GM23338 (cell line): Measurements from ENCODE around the gene SLC41A3. TPM values are rescaled to one million over a fixed set of nuclear protein-coding genes. Genes with fewer than 3 reads are reported as not detected.
"Not testable (repeated sequence)": the region's sequence is repeated elsewhere in the genome, so short reads cannot be mapped to it uniquely, and the experiment has no call there.

Experiments
- ATAC-seq: fragments of 200-7000 bp; cut with Tn5 transposase; 3 replicates; pipeline ENCODE4 v1.9.1; 2020
- DNase-seq: peaks from one replicate; pipeline ENCODE4 v3.0.0-alpha.2; 2015; ENCODE audit warnings: low spot score
- H2AFZ ChIP-seq: fragments of 200-600 bp; sonication (generic); 2 replicates; pipeline ENCODE4 v1.8.0; 2016; ENCODE audit warnings: antibody characterized with exemption, mild to moderate bottlenecking, moderate library complexity
- H3F3A ChIP-seq: fragments of 200-600 bp; sonication (generic); replicated peaks from 2 replicates; pipeline ENCODE4 v1.8.0; 2017; ENCODE audit warnings: antibody characterized with exemption, mixed run types, low read depth
- H3K27ac ChIP-seq: fragments of 200-600 bp; sonication (generic); 2 replicates; pipeline ENCODE4 v1.6.1; 2016; ENCODE audit warnings: low read depth
- H3K27me3 ChIP-seq: fragments of 200-600 bp; sonication (generic); 2 replicates; pipeline ENCODE4 v1.8.0; 2016; ENCODE audit warnings: mild to moderate bottlenecking, mixed run types, moderate library complexity; ENCODE audit not compliant: insufficient read depth
- H3K36me3 ChIP-seq: fragments of 200-600 bp; sonication (generic); 2 replicates; pipeline ENCODE4 v1.8.0; 2016; ENCODE audit warnings: mild to moderate bottlenecking; ENCODE audit not compliant: insufficient read depth
- H3K4me1 ChIP-seq: fragments of 200-600 bp; sonication (generic); 2 replicates; pipeline ENCODE4 v1.8.0; 2016; ENCODE audit warnings: mild to moderate bottlenecking, moderate library complexity; ENCODE audit not compliant: insufficient read depth
- H3K4me2 ChIP-seq: fragments of 200-600 bp; sonication (generic); 2 replicates; pipeline ENCODE4 v1.7.1; 2017; ENCODE audit warnings: mixed run types
- H3K4me3 ChIP-seq: fragments of 200-600 bp; sonication (generic); 2 replicates; pipeline ENCODE4 v1.6.1; 2016; ENCODE audit warnings: mixed run types
- H3K79me2 ChIP-seq: fragments of 200-600 bp; sonication (generic); replicated peaks from 2 replicates; pipeline ENCODE4 v1.8.0; 2017; ENCODE audit warnings: mild to moderate bottlenecking; ENCODE audit not compliant: insufficient read depth
- H3K9me2 ChIP-seq: fragments of 200-600 bp; sonication (generic); 2 replicates; pipeline ENCODE4 v1.8.0; 2017; ENCODE audit not compliant: insufficient read depth
- H4K20me1 ChIP-seq: fragments of 200-600 bp; sonication (generic); replicated peaks from 2 replicates; pipeline ENCODE4 v1.8.0; 2017; ENCODE audit warnings: mild to moderate bottlenecking; ENCODE audit not compliant: insufficient read depth
- H3K27ac Mint-ChIP-seq: 2 replicates; pipeline ENCODE4 v1.8.0; 2020; ENCODE audit warnings: inconsistent platforms, mild to moderate bottlenecking, moderate library complexity, mixed read lengths
- H3K27me3 Mint-ChIP-seq: 3 replicates; pipeline ENCODE4 v1.8.0; 2022; ENCODE audit warnings: low read depth, mild to moderate bottlenecking, moderate library complexity, mixed read lengths, inconsistent platforms; ENCODE audit not compliant: insufficient read depth, poor library complexity
- H3K36me3 Mint-ChIP-seq: 3 replicates; pipeline ENCODE4 v1.8.0; 2021; ENCODE audit warnings: low read depth, mild to moderate bottlenecking, inconsistent platforms, moderate library complexity, mixed read lengths
- H3K4me1 Mint-ChIP-seq: 3 replicates; pipeline ENCODE4 v1.8.0; 2020; ENCODE audit warnings: mild to moderate bottlenecking, inconsistent platforms, mixed read lengths
- H3K4me3 Mint-ChIP-seq: 3 replicates; pipeline ENCODE4 v1.8.0; 2021; ENCODE audit warnings: moderate library complexity, mild to moderate bottlenecking, inconsistent platforms, mixed read lengths
- H3K9me3 Mint-ChIP-seq: 3 replicates; pipeline ENCODE4 v1.8.0; 2020; ENCODE audit warnings: moderate library complexity, mild to moderate bottlenecking, inconsistent platforms, mixed read lengths
- JUNB ChIP-seq: IDR thresholded peaks from one replicate; pipeline ENCODE4 v1.6.1; 2016; ENCODE audit warnings: antibody characterized with exemption; ENCODE audit not compliant: unreplicated experiment
- NANOG ChIP-seq: IDR thresholded peaks from 2 replicates; pipeline ENCODE4 v1.6.1; 2016; ENCODE audit warnings: antibody characterized with exemption, borderline replicate concordance
- STAT1 ChIP-seq: IDR thresholded peaks from one replicate; pipeline ENCODE4 v1.6.1; 2016; ENCODE audit warnings: antibody characterized with exemption; ENCODE audit not compliant: unreplicated experiment
- ZNF331 ChIP-seq: fragments of 250-450 bp; sonication (Bioruptor Pico); IDR thresholded peaks from 2 replicates; pipeline ENCODE4 v1.5.0; 2020; ENCODE audit warnings: low read depth, mild to moderate bottlenecking, moderate library complexity
- polyA plus RNA-seq: library from polyadenylated mRNA; unstranded; fragments of >200 nt; fragmentation: Nextera tagmentation; extraction: Ambion mirVana; gene quantifications from 2 replicates; pipeline ENCODE4 v1.2.1, GENCODE V29; 2016
- total RNA-seq: library from RNA; depleted of rRNA; stranded (reverse); fragments of >200 nt; shearing (Covaris generic); gene quantifications from 2 replicates; pipeline ENCODE4 v1.2.3, GENCODE V29; 2014
- TF ChIP-seq, protein P1 (sequence below): fragments of 250-450 bp; sonication (Bioruptor Pico); IDR thresholded peaks from 2 replicates; pipeline ENCODE4 v1.5.0; 2020; ENCODE audit warnings: mild to moderate bottlenecking, moderate library complexity

Gene SLC41A3
- total and polyA plus RNA-seq, 2 experiments from 2014 or later, result 12.1 to 29.8 TPM

DNA sequence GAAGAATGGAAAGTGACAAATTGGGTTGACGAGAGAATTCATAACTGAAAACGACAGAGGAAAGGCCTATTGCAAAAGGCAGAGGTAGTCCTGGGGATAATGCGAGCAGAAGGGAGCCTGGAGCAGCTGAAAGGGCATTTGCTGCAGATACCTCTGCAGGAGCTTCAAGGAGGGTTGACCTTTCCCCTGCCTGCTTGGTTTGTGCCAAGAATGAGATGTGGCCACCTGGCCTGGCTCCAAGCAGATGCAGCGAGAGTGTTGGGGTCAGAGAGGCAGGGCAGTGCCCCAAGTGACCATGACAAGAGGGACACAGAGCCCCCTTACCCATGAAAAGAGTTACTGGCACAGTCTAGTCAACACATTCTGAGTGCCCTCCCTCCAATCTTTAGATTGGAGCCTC is 43.5 kb downstream of the SLC41A3 start (continued):
- TF ChIP-seq, protein P1, sequence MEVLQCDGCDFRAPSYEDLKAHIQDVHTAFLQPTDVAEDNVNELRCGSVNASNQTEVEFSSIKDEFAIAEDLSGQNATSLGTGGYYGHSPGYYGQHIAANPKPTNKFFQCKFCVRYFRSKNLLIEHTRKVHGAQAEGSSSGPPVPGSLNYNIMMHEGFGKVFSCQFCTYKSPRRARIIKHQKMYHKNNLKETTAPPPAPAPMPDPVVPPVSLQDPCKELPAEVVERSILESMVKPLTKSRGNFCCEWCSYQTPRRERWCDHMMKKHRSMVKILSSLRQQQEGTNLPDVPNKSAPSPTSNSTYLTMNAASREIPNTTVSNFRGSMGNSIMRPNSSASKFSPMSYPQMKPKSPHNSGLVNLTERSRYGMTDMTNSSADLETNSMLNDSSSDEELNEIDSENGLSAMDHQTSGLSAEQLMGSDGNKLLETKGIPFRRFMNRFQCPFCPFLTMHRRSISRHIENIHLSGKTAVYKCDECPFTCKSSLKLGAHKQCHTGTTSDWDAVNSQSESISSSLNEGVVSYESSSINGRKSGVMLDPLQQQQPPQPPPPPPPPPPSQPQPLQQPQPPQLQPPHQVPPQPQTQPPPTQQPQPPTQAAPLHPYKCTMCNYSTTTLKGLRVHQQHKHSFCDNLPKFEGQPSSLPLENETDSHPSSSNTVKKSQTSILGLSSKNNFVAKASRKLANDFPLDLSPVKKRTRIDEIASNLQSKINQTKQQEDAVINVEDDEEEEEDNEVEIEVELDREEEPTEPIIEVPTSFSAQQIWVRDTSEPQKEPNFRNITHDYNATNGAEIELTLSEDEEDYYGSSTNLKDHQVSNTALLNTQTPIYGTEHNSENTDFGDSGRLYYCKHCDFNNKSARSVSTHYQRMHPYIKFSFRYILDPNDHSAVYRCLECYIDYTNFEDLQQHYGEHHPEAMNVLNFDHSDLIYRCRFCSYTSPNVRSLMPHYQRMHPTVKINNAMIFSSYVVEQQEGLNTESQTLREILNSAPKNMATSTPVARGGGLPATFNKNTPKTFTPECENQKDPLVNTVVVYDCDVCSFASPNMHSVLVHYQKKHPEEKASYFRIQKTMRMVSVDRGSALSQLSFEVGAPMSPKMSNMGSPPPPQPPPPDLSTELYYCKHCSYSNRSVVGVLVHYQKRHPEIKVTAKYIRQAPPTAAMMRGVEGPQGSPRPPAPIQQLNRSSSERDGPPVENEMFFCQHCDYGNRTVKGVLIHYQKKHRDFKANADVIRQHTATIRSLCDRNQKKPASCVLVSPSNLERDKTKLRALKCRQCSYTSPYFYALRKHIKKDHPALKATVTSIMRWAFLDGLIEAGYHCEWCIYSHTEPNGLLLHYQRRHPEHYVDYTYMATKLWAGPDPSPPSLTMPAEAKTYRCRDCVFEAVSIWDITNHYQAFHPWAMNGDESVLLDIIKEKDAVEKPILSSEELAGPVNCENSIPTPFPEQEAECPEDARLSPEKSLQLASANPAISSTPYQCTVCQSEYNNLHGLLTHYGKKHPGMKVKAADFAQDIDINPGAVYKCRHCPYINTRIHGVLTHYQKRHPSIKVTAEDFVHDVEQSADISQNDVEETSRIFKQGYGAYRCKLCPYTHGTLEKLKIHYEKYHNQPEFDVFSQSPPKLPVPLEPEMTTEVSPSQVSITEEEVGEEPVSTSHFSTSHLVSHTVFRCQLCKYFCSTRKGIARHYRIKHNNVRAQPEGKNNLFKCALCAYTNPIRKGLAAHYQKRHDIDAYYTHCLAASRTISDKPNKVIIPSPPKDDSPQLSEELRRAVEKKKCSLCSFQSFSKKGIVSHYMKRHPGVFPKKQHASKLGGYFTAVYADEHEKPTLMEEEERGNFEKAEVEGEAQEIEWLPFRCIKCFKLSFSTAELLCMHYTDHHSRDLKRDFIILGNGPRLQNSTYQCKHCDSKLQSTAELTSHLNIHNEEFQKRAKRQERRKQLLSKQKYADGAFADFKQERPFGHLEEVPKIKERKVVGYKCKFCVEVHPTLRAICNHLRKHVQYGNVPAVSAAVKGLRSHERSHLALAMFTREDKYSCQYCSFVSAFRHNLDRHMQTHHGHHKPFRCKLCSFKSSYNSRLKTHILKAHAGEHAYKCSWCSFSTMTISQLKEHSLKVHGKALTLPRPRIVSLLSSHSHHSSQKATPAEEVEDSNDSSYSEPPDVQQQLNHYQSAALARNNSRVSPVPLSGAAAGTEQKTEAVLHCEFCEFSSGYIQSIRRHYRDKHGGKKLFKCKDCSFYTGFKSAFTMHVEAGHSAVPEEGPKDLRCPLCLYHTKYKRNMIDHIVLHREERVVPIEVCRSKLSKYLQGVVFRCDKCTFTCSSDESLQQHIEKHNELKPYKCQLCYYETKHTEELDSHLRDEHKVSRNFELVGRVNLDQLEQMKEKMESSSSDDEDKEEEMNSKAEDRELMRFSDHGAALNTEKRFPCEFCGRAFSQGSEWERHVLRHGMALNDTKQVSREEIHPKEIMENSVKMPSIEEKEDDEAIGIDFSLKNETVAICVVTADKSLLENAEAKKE, result no peak
- TF ChIP-seq JUNB (no peak), STAT1 (no peak)

DNA sequence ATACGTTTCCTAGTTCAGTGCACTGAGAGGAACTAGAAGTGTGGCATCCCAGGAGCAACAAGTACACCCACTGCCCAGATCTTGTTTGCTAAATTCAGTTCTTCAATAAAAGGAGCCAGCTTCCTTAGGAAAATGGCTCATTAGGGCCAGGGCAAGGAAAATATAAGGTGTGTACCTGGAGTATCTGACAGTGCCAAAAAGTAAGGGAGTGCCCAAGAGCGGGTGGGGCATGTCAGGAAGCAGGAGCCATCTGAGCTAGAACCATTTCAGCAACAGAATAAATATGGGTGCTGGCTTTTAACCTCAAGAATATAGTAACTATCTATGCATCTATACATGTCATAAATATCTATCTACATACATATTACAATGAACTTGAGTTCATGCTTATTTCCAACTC is 44.1 kb downstream of the SLC41A3 start:
- Histone ChIP-seq H3K4me1 (no peaks in the 10 kb centered on the region), H3K27me3 (no peaks in the 10 kb centered on the region), H3K4me3 (no peak overlapping the region), H2AFZ (no peak overlapping the region), H3F3A (no peaks in the 10 kb centered on the region), H3K9me2 (0 out of 2 replicates have a peak, but pooled peaks cover 9% of the 10 kb centered on the region), H4K20me1 (no peaks in the 10 kb centered on the region), H3K36me3 (no peaks in the 10 kb centered on the region), H3K4me2 (no peak overlapping the region), H3K79me2 (no peaks in the 10 kb centered on the region), H3K27ac (no peak overlapping the region)
- H3K9me3 Mint-ChIP-seq, result peaks cover 17% of the 10 kb centered on the region
- H3K4me1 Mint-ChIP-seq, result peaks cover 10% of the 10 kb centered on the region; the same call in 2 of the 3 replicates
- ATAC-seq (no peak), DNase-seq (no peak)
- peaks cover 2% of the 10 kb centered on the region for H3K27me3 Mint-ChIP-seq
- TF ChIP-seq NANOG, result no peak
- no peak for TF ChIP-seq JUNB
- no peak for TF ChIP-seq ZNF331 (CRISPR knock-in tag)
- no peak overlapping the region for H3K4me3 Mint-ChIP-seq
- H3K27ac Mint-ChIP-seq, result no peak overlapping the region
- peaks cover 28% of the 10 kb centered on the region for H3K36me3 Mint-ChIP-seq

DNA sequence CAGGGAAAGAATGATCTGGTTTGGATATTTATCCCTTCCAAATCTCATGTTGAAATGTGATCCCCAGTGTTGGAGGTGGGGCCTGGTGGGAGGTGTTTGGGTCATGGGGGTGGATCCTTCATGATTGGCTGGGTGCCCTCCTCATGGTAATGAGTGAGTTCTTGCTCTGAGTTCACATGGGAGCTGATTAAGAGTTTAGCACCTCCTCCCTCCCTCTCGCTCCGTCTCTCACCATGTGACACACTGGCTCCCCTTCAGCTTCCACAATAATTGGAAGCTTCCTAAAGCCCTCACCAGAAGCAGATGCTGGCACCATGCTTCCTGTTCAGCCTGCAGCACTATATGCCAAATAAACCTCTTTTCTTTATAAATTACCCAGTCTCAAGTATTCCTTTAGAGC is 45.1 kb downstream of the SLC41A3 start:
- H3K79me2 ChIP-seq, H3F3A ChIP-seq, H3K27ac Mint-ChIP-seq, H3K4me3 ChIP-seq, H3K27me3 Mint-ChIP-seq, H3K9me2 ChIP-seq, H3K4me3 Mint-ChIP-seq, H3K4me1 ChIP-seq, H3K4me1 Mint-ChIP-seq, H3K27me3 ChIP-seq, H2AFZ ChIP-seq, DNase-seq, H3K27ac ChIP-seq, H4K20me1 ChIP-seq, H3K36me3 ChIP-seq, H3K4me2 ChIP-seq: not testable (repeated sequence)
- Mint-ChIP-seq H3K36me3 (peaks cover 28% of the 10 kb centered on the region), H3K9me3 (peaks cover 17% of the 10 kb centered on the region)
- ATAC-seq, result peak; percentile 22; the same call in 1 of the 3 replicates
